Neural cell (in vitro differentiated cells): ENCODE measurements around the gene TIPARP.

ENCODE experiments used
- EP300 ChIP-seq: fragments of 450-650 bp; conservative IDR thresholded peaks from 2 replicates; pipeline ENCODE4 v1.6.1; 2014; ENCODE audit warnings: antibody characterized with exemption, mild to moderate bottlenecking, moderate library complexity; ENCODE audit not compliant: poor library complexity, severe bottlenecking
- EZH2 ChIP-seq: fragments of 200-600, 300-800 bp; shearing (Covaris generic), sonication (generic); IDR thresholded peaks from 2 replicates; pipeline ENCODE4 v1.6.1; 2014; ENCODE audit warnings: antibody characterized with exemption, low read length, borderline replicate concordance, mild to moderate bottlenecking; ENCODE audit not compliant: insufficient read depth, poor library complexity, severe bottlenecking
- MXI1 ChIP-seq: fragments of 450-650 bp; conservative IDR thresholded peaks from 2 replicates; pipeline ENCODE4 v1.6.1; 2014; ENCODE audit warnings: antibody characterized with exemption, mild to moderate bottlenecking; ENCODE audit not compliant: poor library complexity, severe bottlenecking
- POLR2AphosphoS5 ChIP-seq: IDR thresholded peaks from 2 replicates; pipeline ENCODE4 v1.6.1; 2012
- RAD21 ChIP-seq: fragments of 450-650 bp; conservative IDR thresholded peaks from 2 replicates; pipeline ENCODE4 v1.6.1; 2014; ENCODE audit warnings: antibody characterized with exemption, mild to moderate bottlenecking, moderate library complexity
- TAF1 ChIP-seq: IDR thresholded peaks from 2 replicates; pipeline ENCODE4 v1.6.1; 2012; ENCODE audit warnings: low read depth
- TF ChIP-seq, protein P1 (sequence below): fragments of 450-650 bp; IDR thresholded peaks from 2 replicates; pipeline ENCODE4 v1.5.1; 2014; ENCODE audit warnings: antibody characterized with exemption, mild to moderate bottlenecking, moderate library complexity; ENCODE audit not compliant: poor library complexity, severe bottlenecking
- TF ChIP-seq, protein P2 (sequence below): IDR thresholded peaks from 2 replicates; pipeline ENCODE4 v1.6.1; 2012; ENCODE audit warnings: borderline replicate concordance

DNA sequence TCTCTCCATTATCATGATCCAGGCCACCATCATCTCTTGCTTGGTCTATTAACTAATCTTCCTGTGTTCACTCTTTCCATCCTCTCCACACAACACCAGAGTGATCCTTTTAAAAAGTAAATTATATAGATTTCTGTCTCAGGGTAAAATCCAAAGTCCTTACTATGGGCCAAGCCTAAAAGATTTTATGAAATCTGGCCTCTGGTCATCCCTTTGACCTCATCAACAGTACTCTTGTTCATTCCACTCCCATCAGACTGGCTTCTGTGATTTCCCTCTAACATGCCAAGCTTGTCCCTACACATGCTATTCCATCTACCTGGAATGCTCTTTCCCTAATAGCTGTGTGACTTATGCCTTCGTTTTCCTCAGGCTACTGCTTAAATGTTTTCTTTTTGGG lies 8.3 kb upstream of the TIPARP start:
- TF ChIP-seq, protein P1, sequence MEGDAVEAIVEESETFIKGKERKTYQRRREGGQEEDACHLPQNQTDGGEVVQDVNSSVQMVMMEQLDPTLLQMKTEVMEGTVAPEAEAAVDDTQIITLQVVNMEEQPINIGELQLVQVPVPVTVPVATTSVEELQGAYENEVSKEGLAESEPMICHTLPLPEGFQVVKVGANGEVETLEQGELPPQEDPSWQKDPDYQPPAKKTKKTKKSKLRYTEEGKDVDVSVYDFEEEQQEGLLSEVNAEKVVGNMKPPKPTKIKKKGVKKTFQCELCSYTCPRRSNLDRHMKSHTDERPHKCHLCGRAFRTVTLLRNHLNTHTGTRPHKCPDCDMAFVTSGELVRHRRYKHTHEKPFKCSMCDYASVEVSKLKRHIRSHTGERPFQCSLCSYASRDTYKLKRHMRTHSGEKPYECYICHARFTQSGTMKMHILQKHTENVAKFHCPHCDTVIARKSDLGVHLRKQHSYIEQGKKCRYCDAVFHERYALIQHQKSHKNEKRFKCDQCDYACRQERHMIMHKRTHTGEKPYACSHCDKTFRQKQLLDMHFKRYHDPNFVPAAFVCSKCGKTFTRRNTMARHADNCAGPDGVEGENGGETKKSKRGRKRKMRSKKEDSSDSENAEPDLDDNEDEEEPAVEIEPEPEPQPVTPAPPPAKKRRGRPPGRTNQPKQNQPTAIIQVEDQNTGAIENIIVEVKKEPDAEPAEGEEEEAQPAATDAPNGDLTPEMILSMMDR, result no peak
- TF ChIP-seq MXI1 (no peak), EZH2 (no peak), EP300 (no peak), TAF1 (no peak), POLR2AphosphoS5 (no peak), RAD21 (no peak)
- TF ChIP-seq, protein P2, sequence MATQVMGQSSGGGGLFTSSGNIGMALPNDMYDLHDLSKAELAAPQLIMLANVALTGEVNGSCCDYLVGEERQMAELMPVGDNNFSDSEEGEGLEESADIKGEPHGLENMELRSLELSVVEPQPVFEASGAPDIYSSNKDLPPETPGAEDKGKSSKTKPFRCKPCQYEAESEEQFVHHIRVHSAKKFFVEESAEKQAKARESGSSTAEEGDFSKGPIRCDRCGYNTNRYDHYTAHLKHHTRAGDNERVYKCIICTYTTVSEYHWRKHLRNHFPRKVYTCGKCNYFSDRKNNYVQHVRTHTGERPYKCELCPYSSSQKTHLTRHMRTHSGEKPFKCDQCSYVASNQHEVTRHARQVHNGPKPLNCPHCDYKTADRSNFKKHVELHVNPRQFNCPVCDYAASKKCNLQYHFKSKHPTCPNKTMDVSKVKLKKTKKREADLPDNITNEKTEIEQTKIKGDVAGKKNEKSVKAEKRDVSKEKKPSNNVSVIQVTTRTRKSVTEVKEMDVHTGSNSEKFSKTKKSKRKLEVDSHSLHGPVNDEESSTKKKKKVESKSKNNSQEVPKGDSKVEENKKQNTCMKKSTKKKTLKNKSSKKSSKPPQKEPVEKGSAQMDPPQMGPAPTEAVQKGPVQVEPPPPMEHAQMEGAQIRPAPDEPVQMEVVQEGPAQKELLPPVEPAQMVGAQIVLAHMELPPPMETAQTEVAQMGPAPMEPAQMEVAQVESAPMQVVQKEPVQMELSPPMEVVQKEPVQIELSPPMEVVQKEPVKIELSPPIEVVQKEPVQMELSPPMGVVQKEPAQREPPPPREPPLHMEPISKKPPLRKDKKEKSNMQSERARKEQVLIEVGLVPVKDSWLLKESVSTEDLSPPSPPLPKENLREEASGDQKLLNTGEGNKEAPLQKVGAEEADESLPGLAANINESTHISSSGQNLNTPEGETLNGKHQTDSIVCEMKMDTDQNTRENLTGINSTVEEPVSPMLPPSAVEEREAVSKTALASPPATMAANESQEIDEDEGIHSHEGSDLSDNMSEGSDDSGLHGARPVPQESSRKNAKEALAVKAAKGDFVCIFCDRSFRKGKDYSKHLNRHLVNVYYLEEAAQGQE, result no peak
